ENCODE measurements around the gene KIAA0513.

KIAA0513 gene

DNA sequence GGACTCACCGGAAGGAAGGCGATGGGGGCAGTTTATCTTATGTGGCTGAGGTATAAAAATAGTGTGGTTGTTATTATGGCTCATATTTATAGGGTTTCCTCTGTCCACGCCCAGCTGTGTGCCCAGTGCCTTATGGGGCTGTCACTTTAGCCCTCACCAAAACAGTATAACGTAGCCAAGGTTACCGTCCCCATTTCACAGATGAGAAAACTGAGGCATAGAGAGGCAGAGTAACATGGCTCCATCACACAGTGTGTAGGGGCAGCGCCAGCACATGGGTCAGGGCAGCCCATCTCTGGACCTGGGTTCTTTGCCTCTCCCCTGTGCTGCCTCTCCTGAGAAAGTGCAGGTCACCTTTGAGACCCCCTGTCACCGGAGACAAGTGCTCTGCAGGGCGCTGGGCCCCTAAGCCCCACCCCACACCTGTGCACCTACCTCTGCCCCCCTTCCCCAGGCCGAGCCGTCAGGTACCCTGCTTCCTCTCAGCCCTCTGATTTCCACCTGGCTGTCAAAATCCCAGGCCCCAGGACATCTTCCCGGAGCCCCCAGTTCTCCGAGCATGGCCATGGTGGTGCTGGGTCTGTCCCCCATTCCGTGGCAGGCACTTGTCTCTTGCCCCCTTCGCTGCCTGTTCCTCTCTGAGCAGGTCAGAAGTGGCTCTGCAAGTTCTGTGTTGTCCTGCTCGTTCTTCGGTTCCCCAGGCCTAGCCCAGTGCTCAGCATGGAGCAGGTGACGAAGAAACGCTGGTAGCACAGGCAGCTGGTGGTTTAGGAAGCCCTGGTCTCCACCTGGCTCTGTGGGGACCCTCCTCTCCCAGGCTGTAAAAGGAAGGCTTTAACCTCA lies 7.2 kb downstream of the KIAA0513 start:
- DNase-seq = no peak
- Mint-ChIP-seq H3K4me1 (peaks cover 26% of the 10 kb centered on the region), H3K9me3 (no peaks in the 10 kb centered on the region), H3K27me3 (ENCODE audit: low read depth, poor library complexity) (peaks cover 11% of the 10 kb centered on the region), H3K36me3 (ENCODE audit: low read depth) (no peaks in the 10 kb centered on the region), H3K4me3 (no peak overlapping the region), H3K27ac (no peak overlapping the region)
- TF ChIP-seq CTCF (IDR thresholded peaks at IDR 0.05) = no peak

DNA sequence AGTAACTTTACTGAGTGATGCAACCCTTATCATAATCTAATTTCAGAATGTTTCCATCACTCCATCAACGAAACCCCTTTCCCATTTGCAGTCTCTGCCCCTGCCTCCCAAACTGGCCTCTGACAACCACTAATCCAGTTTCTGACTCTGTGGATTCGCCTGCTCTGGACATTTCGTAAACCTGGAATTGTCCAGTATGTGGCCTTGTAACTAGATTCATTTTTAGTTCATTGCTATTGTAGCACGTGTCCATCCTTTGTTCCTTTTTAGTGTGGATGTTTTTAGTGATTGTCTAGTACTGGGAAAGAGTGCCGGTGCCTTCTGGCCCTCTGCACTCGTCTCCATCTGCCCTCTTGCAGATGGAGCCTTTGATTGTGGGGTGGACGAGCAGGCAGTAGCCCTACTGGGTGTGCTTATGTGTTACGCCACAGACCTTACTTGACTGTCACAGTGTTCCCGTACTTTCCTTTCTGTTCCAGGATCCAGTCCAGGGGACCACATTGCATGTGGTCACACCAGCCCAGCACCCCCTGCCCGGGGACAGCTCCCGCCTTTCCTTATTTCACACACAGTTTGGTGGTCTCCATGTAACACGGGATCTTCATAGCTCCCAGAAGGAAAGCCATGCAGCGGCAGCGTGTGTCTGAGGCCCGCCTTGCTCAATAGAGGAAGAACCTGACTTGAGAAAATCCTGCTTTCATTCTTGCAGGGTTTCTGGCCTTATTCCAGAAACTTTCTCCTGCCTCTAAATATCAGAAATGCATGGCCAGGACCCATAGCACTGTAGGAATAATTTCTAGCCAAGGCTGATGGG lies 8.8 kb downstream of the KIAA0513 start:
- no peak for DNase-seq
- Mint-ChIP-seq H3K9me3 (no peaks in the 10 kb centered on the region), H3K4me3 (no peak overlapping the region), H3K27ac (no peak overlapping the region), H3K36me3 (ENCODE audit: low read depth) (no peaks in the 10 kb centered on the region), H3K4me1 (peaks cover 21% of the 10 kb centered on the region), H3K27me3 (ENCODE audit: low read depth, poor library complexity) (peaks cover 10% of the 10 kb centered on the region)
- no peak for TF ChIP-seq CTCF (IDR thresholded peaks at IDR 0.05)

GRCh38 chr16:85037050-85037410 lies 9.4 kb downstream of the KIAA0513 start:
- no peaks in the 10 kb centered on the region for H3K36me3 Mint-ChIP-seq (ENCODE audit: low read depth)
- H3K4me3 Mint-ChIP-seq = no peak overlapping the region
- no peak overlapping the region for H3K27ac Mint-ChIP-seq
- peaks cover 6% of the 10 kb centered on the region for H3K27me3 Mint-ChIP-seq (ENCODE audit: low read depth, poor library complexity)
- H3K4me1 Mint-ChIP-seq = peaks cover 21% of the 10 kb centered on the region
- no peaks in the 10 kb centered on the region for H3K9me3 Mint-ChIP-seq
- no peak for DNase-seq
- TF ChIP-seq CTCF (IDR thresholded peaks at IDR 0.05) = no peak

DNA sequence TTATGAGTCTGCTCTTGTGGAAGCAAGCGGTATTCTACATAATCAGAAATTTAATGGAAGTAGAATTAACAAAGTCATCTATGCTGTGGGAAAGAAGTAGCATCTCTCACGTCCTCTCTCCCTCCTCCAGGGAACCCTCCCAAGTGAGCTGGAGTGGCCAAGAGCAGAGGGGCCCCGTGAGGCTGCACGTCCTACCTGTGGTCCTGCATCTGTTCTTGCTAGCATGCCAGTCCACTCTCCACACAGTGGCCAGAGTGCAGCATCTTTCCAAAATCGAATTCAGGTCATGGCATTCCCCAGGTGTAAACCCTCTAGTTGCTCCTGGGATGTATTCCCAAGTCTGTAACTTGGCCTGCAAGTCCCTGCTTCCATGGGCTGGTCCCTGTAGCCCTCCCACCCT lies 10.1 kb downstream of the KIAA0513 start:
- no peaks in the 10 kb centered on the region for H3K36me3 Mint-ChIP-seq (ENCODE audit: low read depth)
- TF ChIP-seq CTCF (IDR thresholded peaks at IDR 0.05) = no peak

GRCh38 chr16:85040685-85041084 lies 13.1 kb downstream of the KIAA0513 start:
- no peak overlapping the region for H3K4me3 Mint-ChIP-seq
- no peak for TF ChIP-seq CTCF (IDR thresholded peaks at IDR 0.05)
- H3K4me1 Mint-ChIP-seq = peaks cover 10% of the 10 kb centered on the region
- peaks cover under 1% of the 10 kb centered on the region for H3K27me3 Mint-ChIP-seq (ENCODE audit: low read depth, poor library complexity)
- no peak overlapping the region for H3K27ac Mint-ChIP-seq
- no peak for DNase-seq
- H3K36me3 Mint-ChIP-seq (ENCODE audit: low read depth) = no peaks in the 10 kb centered on the region
- no peaks in the 10 kb centered on the region for H3K9me3 Mint-ChIP-seq

More for the DNA sequence above, 10.1 kb downstream of the KIAA0513 start:
- peaks cover 26% of the 10 kb centered on the region for H3K4me1 Mint-ChIP-seq
- peaks cover 6% of the 10 kb centered on the region for H3K27me3 Mint-ChIP-seq (ENCODE audit: low read depth, poor library complexity)
- no peak overlapping the region for H3K27ac Mint-ChIP-seq
- H3K9me3 Mint-ChIP-seq = no peaks in the 10 kb centered on the region
- no peak for DNase-seq
- no peak overlapping the region for H3K4me3 Mint-ChIP-seq

Data from nephron progenitor cell (in vitro differentiated cells).